Measurements from ENCODE around the gene RRP1B. TPM values are rescaled to one million over a fixed set of nuclear protein-coding genes. Genes with fewer than 3 reads are reported as not detected.
A peak's percentile ranks its signal among the peaks of the same experiment; 100 is the strongest.

RRP1B gene
- polyA plus RNA-seq, 1 donor from 2014 or later, result 20.3 TPM

DNA sequence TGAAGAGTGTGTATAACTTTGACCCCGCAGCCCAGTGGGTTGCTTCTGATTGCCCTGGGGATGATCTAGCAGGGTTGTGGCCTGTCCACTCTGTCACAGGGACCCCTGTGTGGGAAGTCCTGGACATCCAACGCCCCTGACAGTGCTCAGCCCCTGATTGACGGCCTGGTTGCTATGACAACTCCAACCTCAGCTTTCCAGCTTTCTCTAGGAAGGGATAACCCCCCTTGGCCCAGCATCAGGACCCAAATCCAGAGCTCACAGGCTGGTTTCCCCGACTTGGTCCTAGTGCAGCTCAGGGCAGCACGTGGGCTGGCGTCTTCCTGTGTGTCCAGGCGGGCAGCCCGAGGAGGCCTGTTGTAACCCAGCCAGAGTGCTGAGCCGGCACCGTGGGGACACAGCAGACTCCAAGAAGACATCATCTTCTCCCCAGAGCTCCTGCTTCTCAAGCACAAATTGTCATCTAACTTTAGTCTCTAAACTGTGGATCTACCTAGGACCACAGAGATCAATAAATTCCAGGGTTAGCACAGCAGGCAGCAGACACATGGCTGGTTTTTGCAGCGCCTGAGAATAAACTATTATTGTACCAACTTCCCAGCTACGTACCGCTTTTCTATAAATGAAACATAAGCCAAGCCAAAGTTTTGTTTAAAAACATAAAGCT lies 40.7 kb downstream of the RRP1B start:
- Histone ChIP-seq H3K79me2 (replicated peaks; ENCODE audit: insufficient read depth, low read length) (no peaks in the 10 kb centered on the region), H3F3A (ENCODE audit: insufficient read depth, low read length, poor library complexity, severe bottlenecking) (no peaks in the 10 kb centered on the region), H2AFZ (ENCODE audit: low read depth, low read length) (no peak overlapping the region), H3K36me3 (ENCODE audit: insufficient read depth, low read length) (no peaks in the 10 kb centered on the region), H3K4me2 (ENCODE audit: low read length) (no peak overlapping the region), H3K9ac (ENCODE audit: low read length) (no peak overlapping the region), H4K20me1 (ENCODE audit: insufficient read depth) (no peaks in the 10 kb centered on the region), H3K27me3 (ENCODE audit: insufficient read depth, low read depth, low read length) (no peaks in the 10 kb centered on the region), H3K27ac (ENCODE audit: low read length) (no peak overlapping the region), H3K4me3 (ENCODE audit: low read length) (no peak overlapping the region), H3K9me3 (ENCODE audit: low read length) (no peaks in the 10 kb centered on the region), H3K9me2 (ENCODE audit: insufficient read depth, low read length) (no peaks in the 10 kb centered on the region)
- TF ChIP-seq POLR2AphosphoS5 (IDR thresholded peaks at IDR 0.05) (no peak), TAF1 (IDR thresholded peaks at IDR 0.05; ENCODE audit: low read depth) (no peak), EZH2 (IDR thresholded peaks at IDR 0.05; ENCODE audit: borderline replicate concordance, insufficient read depth, low read length, poor library complexity, severe bottlenecking) (no peak), RAD21 (conservative IDR thresholded peaks at IDR 0.05) (no peak), MXI1 (conservative IDR thresholded peaks at IDR 0.05; ENCODE audit: poor library complexity, severe bottlenecking) (no peak), SMC3 (conservative IDR thresholded peaks at IDR 0.05; ENCODE audit: poor library complexity) (no peak), EP300 (conservative IDR thresholded peaks at IDR 0.05; ENCODE audit: poor library complexity, severe bottlenecking) (no peak)
- TF ChIP-seq, protein P1, sequence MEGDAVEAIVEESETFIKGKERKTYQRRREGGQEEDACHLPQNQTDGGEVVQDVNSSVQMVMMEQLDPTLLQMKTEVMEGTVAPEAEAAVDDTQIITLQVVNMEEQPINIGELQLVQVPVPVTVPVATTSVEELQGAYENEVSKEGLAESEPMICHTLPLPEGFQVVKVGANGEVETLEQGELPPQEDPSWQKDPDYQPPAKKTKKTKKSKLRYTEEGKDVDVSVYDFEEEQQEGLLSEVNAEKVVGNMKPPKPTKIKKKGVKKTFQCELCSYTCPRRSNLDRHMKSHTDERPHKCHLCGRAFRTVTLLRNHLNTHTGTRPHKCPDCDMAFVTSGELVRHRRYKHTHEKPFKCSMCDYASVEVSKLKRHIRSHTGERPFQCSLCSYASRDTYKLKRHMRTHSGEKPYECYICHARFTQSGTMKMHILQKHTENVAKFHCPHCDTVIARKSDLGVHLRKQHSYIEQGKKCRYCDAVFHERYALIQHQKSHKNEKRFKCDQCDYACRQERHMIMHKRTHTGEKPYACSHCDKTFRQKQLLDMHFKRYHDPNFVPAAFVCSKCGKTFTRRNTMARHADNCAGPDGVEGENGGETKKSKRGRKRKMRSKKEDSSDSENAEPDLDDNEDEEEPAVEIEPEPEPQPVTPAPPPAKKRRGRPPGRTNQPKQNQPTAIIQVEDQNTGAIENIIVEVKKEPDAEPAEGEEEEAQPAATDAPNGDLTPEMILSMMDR (IDR thresholded peaks at IDR 0.05; ENCODE audit: poor library complexity, severe bottlenecking), result no peak
- TF ChIP-seq, protein P2, sequence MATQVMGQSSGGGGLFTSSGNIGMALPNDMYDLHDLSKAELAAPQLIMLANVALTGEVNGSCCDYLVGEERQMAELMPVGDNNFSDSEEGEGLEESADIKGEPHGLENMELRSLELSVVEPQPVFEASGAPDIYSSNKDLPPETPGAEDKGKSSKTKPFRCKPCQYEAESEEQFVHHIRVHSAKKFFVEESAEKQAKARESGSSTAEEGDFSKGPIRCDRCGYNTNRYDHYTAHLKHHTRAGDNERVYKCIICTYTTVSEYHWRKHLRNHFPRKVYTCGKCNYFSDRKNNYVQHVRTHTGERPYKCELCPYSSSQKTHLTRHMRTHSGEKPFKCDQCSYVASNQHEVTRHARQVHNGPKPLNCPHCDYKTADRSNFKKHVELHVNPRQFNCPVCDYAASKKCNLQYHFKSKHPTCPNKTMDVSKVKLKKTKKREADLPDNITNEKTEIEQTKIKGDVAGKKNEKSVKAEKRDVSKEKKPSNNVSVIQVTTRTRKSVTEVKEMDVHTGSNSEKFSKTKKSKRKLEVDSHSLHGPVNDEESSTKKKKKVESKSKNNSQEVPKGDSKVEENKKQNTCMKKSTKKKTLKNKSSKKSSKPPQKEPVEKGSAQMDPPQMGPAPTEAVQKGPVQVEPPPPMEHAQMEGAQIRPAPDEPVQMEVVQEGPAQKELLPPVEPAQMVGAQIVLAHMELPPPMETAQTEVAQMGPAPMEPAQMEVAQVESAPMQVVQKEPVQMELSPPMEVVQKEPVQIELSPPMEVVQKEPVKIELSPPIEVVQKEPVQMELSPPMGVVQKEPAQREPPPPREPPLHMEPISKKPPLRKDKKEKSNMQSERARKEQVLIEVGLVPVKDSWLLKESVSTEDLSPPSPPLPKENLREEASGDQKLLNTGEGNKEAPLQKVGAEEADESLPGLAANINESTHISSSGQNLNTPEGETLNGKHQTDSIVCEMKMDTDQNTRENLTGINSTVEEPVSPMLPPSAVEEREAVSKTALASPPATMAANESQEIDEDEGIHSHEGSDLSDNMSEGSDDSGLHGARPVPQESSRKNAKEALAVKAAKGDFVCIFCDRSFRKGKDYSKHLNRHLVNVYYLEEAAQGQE (IDR thresholded peaks at IDR 0.05; ENCODE audit: borderline replicate concordance), result no peak

DNA sequence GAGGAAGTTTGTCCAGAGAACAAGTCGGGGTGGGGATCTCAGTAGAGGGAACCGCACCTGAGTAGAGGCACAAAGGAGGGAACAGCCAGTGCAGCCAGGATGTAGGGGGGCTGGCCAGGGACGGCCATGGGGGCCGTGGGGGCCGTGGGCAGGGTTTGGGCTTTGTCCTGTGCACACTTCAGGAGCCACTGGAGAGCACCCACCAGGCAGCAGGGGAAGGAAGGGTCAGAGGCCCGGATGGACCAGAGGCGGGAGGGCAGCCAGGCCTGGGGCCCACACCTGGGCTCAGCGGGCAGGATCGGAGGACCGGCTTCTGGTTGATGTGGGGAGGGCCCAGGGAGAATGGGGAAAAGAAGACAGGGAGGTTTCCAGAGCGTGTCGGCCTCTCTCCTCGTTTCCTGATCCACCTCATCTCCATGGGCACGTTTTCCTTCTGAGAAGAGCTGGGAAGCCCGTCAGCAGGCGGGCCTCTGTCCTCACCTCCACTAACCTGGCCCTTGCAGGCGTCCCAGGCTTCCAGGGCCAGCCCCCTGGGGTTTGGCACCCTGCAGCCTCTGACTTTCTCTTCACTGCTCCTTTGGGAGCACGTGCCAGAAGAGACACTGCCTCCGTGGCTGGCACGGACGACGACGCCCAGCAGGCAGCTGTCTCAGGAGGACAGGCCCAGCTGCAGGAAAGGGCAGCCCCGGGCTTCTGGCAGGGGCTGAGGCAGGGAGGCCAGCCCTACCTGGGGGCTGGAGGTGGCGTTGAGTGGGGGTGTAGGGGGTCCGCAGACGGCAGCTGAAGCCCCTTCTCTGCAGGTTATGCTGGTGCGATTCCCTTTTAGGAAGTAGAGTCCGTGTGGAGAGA lies 42.8 kb downstream of the RRP1B start:
- Histone ChIP-seq H2AFZ (ENCODE audit: low read depth, low read length) (peak overlapping the region; percentile 19), H3K79me2 (replicated peaks; ENCODE audit: insufficient read depth, low read length) (no peaks in the 10 kb centered on the region), H4K20me1 (ENCODE audit: insufficient read depth) (no peaks in the 10 kb centered on the region), H3K36me3 (ENCODE audit: insufficient read depth, low read length) (no peaks in the 10 kb centered on the region), H3K9me3 (ENCODE audit: low read length) (no peaks in the 10 kb centered on the region), H3F3A (ENCODE audit: insufficient read depth, low read length, poor library complexity, severe bottlenecking) (no peaks in the 10 kb centered on the region), H3K4me3 (ENCODE audit: low read length) (no peak overlapping the region), H3K4me2 (ENCODE audit: low read length) (no peak overlapping the region), H3K9me2 (ENCODE audit: insufficient read depth, low read length) (no peaks in the 10 kb centered on the region), H3K27me3 (ENCODE audit: insufficient read depth, low read depth, low read length) (no peaks in the 10 kb centered on the region), H3K27ac (ENCODE audit: low read length) (no peak overlapping the region), H3K9ac (ENCODE audit: low read length) (no peak overlapping the region)
- no peak for TF ChIP-seq POLR2AphosphoS5 (IDR thresholded peaks at IDR 0.05)
- no peak for TF ChIP-seq RAD21 (conservative IDR thresholded peaks at IDR 0.05)
- no peak for TF ChIP-seq EP300 (conservative IDR thresholded peaks at IDR 0.05; ENCODE audit: poor library complexity, severe bottlenecking)
- TF ChIP-seq, protein P2 (IDR thresholded peaks at IDR 0.05; ENCODE audit: borderline replicate concordance), result no peak
- TF ChIP-seq MXI1 (conservative IDR thresholded peaks at IDR 0.05; ENCODE audit: poor library complexity, severe bottlenecking), result no peak
- TF ChIP-seq EZH2 (IDR thresholded peaks at IDR 0.05; ENCODE audit: borderline replicate concordance, insufficient read depth, low read length, poor library complexity, severe bottlenecking), result no peak
- TF ChIP-seq, protein P1 (IDR thresholded peaks at IDR 0.05; ENCODE audit: poor library complexity, severe bottlenecking), result no peak
- TF ChIP-seq TAF1 (IDR thresholded peaks at IDR 0.05; ENCODE audit: low read depth), result no peak
